ENCODE results near the gene CYBRD1.

Gene CYBRD1

GRCh38 chr2:171522052-171522787 is at the start of gene CYBRD1:
TSS of gene CYBRD1 (plus strand) at chr2:171522474. CDS start at chr2:171522546, 72 bp downstream.
- peak; percentile 90 for DNase-seq (ENCODE audit: low read depth)
- TF ChIP-seq CTCF (conservative IDR thresholded peaks at IDR 0.05; ENCODE audit: low read depth, low read length), result peak; percentile 20
- peak within 1 kb of the TSS; percentile 85 for H3K4me3 ChIP-seq (ENCODE audit: low read depth, low read length)

- no peak for DNase-seq (ENCODE audit: low read depth)
- no peak for TF ChIP-seq CTCF (conservative IDR thresholded peaks at IDR 0.05; ENCODE audit: low read depth, low read length)
These were observed 46.3 kb upstream of the CYBRD1 start for GRCh38 chr2:171475979-171476378.

GRCh38 chr2:171478345-171478744 is 43.9 kb upstream of the CYBRD1 start:
- no peak overlapping the region for H3K4me3 ChIP-seq (ENCODE audit: low read depth, low read length)
- TF ChIP-seq CTCF (conservative IDR thresholded peaks at IDR 0.05; ENCODE audit: low read depth, low read length), result no peak
- DNase-seq (ENCODE audit: low read depth), result peak; percentile 52

More at GRCh38 chr2:171475979-171476378, 46.3 kb upstream of the CYBRD1 start:
- H3K4me3 ChIP-seq (ENCODE audit: low read depth, low read length), result no peak overlapping the region

- TF ChIP-seq CTCF (conservative IDR thresholded peaks at IDR 0.05; ENCODE audit: low read depth, low read length), result no peak
- H3K4me3 ChIP-seq (ENCODE audit: low read depth, low read length), result no peak overlapping the region
- DNase-seq (ENCODE audit: low read depth), result peak; percentile 14
These were observed 43.0 kb upstream of the CYBRD1 start for GRCh38 chr2:171479154-171479814.

- no peak for TF ChIP-seq CTCF (conservative IDR thresholded peaks at IDR 0.05; ENCODE audit: low read depth, low read length)
- no peak overlapping the region for H3K4me3 ChIP-seq (ENCODE audit: low read depth, low read length)
- DNase-seq (ENCODE audit: low read depth), result no peak
These were observed 41.4 kb upstream of the CYBRD1 start for GRCh38 chr2:171480908-171481307.

GRCh38 chr2:171482308-171482707 is 40.0 kb upstream of the CYBRD1 start:
- no peak for TF ChIP-seq CTCF (conservative IDR thresholded peaks at IDR 0.05; ENCODE audit: low read depth, low read length)
- peak; percentile 16 for DNase-seq (ENCODE audit: low read depth)

More at GRCh38 chr2:171482308-171482707, 40.0 kb upstream of the CYBRD1 start:
- no peak overlapping the region for H3K4me3 ChIP-seq (ENCODE audit: low read depth, low read length)

Measured in choroid plexus epithelial cell (primary cell).